NCI-H345 treated with DMSO at 0.1 percent for 48 hours (cell line): ENCODE measurements around the gene ALDH5A1.

Source experiments
- DNase-seq: peaks from one replicate; lab custom pipeline; 2025; ENCODE audit not compliant: unreplicated experiment; lab: John Stamatoyannopoulos, UW

The ALDH5A1 gene

DNA sequence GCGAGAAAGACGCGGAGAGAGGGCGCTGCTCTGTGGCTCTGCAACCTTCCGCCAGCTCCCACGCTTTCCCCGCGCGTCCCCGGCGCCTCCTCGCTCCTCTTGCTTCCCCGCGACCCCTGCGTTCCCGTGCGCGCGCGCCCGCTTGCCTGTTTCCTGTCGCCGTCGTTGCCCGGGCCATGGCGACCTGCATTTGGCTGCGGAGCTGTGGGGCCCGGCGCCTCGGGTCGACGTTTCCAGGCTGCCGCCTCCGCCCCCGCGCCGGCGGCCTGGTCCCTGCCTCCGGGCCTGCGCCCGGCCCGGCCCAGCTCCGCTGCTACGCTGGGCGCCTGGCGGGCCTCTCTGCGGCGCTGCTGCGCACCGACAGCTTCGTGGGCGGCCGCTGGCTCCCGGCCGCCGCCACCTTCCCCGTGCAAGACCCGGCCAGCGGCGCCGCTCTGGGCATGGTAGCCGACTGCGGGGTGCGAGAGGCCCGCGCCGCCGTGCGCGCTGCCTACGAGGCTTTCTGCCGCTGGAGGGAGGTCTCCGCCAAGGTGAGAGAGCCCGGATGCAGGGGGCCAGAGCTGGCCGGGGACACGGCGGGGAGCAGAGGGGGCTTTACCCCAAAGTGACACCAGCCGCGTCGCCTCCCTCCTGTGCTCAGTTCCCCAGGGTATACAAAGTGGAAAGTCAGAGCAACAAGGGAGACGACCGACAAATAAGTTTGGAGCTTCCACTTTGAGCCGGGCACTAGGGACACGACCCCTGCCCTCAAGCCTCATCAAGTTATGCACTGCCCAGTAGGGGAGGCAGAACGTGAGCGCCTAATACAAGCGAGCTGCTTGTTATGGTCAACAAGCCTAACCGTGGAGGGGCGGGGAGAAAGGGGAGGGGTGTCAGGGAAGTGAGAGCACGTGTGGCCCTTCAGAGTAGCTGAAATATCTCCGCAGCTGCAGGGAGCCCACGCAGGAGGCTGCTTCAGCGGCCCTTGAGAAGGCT is at the start of gene ALDH5A1:
Gene ALDH5A1 (plus strand): TSS at position 149 of the 975 bp plus-strand sequence. CDS start 28 bp downstream, at position 177.
- peak; percentile 49 for DNase-seq

GRCh38 chr6:24445704-24446103 is 49.1 kb upstream of the ALDH5A1 start:
- DNase-seq: no peak

GRCh38 chr6:24446670-24447069 is 48.1 kb upstream of the ALDH5A1 start:
- no peak for DNase-seq

GRCh38 chr6:24448396-24448795 is 46.4 kb upstream of the ALDH5A1 start:
- DNase-seq: no peak

DNA sequence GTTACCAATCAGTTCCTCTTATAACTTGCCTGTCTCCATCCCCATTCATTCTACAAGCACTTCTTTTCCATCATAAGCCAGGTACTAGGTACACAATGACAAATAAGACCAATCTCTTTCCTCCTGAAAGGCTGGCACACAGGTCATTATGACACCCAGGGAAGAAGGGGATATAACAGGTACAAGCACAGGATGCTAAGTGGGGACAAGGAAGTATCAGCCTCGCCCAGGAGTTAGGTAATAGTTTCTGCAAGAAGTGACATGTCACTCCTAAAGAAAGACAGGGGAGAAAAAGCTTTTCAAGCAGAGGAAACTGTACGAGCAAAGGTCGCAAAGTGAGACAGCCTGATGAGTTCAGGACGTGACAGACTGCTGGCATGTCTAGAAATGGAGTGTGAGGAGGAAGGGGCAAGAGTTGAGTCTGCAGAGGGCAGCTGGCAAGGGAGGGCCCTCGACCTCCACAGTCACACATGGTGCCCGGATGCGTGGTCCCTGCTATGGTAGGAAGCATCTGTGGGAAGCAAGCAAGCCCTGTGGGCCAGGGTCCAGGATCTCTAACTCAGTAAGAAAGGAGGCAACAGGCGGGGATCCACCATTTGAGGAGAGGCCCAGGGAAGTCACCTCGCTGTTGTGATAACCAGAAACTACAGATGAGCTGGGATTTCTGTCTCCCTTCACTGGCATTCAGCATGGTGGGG is 45.8 kb upstream of the ALDH5A1 start:
- no peak for DNase-seq

DNA sequence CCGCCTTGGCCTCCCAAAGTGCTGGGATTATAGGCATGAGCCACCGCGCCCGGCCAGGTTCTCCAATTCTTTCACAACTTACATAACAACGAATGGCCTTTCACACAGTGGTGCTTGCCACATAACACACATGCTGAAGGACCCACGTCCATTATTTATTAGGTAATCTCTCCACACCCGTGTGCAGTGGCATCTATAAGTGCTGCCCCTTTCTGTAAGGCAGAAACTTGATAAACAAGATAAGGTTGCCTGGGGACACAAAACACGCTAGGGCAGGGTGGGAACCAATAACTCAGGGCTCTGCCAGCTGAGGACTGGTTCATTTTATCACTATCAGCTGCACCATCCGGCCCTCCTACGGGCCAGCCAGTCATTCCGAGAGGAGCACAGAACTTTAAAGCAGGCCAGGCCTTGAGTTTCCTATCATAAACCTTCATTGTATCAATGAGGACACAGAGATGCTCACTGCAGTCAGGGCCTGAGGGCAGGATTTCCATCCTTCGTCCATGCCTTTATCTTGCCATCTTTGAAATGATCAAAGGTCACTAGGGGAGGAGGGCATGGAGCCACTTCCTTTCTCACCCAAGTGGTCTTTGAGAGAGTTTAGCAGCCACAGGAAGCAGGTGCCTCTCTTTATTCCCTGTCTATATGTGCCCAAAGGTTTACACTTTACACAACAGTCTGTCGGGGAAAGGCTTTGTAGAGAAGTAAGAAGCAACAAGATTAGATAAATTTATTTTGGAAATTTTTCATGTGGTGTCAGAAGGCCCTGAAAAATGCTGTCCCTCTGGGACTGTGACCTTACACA is 43.0 kb upstream of the ALDH5A1 start:
- DNase-seq: no peak

- no peak for DNase-seq
Measured at GRCh38 chr6:24453921-24454320, 40.8 kb upstream of the ALDH5A1 start.

GRCh38 chr6:24454452-24454851 is 40.3 kb upstream of the ALDH5A1 start:
- no peak for DNase-seq

- no peak for DNase-seq
Measured at GRCh38 chr6:24455061-24455460, 39.7 kb upstream of the ALDH5A1 start.

GRCh38 chr6:24458134-24458533 is 36.6 kb upstream of the ALDH5A1 start:
- no peak for DNase-seq

GRCh38 chr6:24458941-24459340 is 35.8 kb upstream of the ALDH5A1 start:
- no peak for DNase-seq

GRCh38 chr6:24460966-24461365 is 33.8 kb upstream of the ALDH5A1 start:
- no peak for DNase-seq

GRCh38 chr6:24464253-24465038 is 30.3 kb upstream of the ALDH5A1 start:
- DNase-seq: no peak

GRCh38 chr6:24469811-24470210 is 25.0 kb upstream of the ALDH5A1 start:
- DNase-seq: no peak

- no peak for DNase-seq
Measured at GRCh38 chr6:24472181-24472580, 22.6 kb upstream of the ALDH5A1 start.

DNA sequence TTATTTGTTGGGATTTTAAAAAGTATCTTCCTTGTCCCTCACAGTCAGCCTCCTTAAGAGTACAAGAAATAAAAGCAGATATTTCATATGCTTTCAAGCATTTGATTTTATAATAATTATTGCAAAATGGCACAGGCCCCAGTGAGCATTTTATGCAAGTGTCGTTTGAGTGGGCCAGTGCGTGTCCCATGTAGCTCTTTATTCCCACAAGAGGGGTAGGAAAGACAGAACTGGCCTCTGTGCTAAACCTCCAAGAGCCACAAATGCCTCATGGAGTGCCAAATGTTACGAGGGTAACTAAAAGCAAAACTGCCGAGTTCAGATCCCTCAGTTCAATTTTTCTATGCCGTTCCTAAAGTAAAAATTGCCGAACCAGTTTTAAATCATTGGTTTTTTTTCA is 18.1 kb upstream of the ALDH5A1 start:
- DNase-seq: no peak

DNA sequence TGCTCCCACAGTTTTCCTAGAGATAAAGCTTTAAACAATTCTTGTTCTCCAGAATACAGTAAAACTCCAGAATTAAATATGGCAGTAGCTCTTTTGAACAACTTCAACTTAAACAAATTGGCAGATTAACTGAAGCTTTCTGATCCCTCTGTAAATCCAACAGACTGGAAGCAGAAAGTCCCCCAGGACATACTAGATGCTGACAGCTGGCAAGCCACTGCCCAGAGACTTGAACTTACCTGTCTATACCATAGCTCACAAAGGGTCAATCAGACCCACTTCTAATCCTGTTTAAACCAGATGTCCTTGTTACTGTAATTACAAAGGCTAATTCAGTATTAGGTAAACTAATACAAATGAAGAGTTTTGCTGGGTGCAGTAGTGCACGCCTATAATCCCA is 17.7 kb upstream of the ALDH5A1 start:
- DNase-seq: no peak

GRCh38 chr6:24478903-24479302 is 15.9 kb upstream of the ALDH5A1 start:
- DNase-seq: no peak

- DNase-seq: no peak
Measured at GRCh38 chr6:24480705-24481104, 14.1 kb upstream of the ALDH5A1 start.

DNA sequence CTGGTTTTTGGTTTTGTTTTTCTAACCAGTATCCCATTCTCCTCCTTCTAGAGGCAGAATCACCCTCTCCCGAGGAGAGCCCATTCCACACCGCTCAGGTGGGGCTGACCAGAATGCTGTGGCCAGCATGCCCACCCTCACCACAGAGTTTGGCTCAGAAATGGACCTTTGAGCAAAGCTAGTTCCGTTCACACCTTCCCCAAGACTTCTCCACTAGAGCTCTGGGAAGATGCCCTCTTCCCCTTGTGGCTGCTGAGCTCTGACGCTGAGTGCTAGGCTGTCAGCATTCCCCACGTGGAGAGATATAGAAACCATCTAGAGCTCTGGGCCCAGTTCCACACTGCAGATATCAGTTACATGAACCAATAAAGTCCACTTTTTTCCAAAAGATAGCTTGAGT is 13.3 kb upstream of the ALDH5A1 start:
- DNase-seq: no peak
